Measurements from ENCODE around the gene KIF3B.
"Not testable (repeated sequence)": the region's sequence is repeated elsewhere in the genome, so short reads cannot be mapped to it uniquely, and the experiment has no call there.

Gene KIF3B

DNA sequence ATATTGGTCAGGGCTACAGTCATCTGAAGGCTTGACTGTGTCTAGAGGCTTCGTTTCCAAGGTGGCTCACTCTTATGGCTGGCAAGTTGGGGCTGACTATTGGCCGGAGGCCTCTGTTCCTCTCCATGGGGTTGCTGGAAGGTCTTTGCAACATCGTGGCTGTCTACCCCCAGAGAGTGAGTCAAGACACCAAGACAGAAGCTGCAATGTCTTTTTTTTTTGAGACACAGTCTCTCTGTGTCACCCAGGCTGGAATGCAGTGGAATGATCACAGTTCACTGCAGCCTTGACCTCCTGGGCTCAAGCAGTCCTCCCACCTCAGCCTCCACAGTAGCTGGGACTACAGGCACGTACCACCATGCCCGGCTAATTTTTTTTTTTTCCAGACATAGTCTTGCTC lies 29.4 kb upstream of the KIF3B start:
- DNase-seq (ENCODE audit: low spot score), result no peak

DNA sequence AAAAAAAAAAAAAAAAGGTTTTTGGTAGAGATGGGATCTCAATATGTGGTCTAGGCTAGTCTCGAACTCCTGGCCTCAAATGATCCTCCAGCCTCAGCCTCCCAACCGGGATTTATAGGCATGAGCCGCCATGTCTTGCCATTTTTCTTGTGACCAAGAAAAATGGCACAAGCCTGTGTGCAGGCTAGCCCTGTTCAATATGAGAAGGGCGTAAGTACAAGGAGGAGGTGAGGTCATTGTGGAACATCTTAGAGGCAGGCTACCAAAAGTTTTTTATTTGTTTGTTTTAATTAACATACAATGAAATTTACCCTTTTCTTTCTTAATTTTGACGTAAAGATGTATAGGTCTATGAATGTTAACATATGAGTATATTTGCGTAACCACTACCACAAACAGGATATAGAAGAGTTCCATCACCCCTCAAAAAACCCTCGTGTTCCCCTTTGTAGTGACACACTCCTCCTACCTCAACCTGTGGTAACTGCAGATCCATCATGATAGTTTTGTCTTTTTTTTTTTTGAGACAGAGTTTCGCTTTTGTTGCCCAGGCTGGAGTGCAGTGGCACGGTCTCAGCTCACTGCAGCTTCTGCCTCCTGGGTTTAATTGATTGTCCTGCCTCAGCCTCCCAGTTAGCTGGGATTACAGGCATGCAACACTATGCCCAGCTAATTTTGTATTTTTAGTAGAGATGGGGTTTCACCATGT lies 28.3 kb upstream of the KIF3B start:
- DNase-seq (ENCODE audit: low spot score), result no peak

DNA sequence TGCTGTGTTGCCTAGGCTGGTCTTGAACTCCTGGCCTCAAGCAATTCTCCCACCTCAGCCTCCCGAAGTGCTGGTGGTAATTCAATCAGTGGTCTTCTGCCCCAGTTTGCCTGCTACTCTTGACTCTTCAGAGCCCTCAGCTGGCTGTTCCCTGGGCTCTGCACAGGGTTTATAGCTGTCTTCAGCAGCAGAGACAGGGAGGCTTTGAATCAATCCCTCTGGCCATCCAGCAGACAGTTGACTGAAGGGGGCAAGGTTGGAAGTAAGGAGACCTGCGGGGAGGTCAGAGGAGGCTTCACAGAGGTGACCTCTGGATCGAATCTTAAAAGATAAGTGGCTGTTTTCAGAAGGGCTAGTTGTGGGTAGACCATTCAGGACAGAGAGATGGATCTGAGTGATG lies 26.0 kb upstream of the KIF3B start:
- no peak for DNase-seq (ENCODE audit: low spot score)

DNA sequence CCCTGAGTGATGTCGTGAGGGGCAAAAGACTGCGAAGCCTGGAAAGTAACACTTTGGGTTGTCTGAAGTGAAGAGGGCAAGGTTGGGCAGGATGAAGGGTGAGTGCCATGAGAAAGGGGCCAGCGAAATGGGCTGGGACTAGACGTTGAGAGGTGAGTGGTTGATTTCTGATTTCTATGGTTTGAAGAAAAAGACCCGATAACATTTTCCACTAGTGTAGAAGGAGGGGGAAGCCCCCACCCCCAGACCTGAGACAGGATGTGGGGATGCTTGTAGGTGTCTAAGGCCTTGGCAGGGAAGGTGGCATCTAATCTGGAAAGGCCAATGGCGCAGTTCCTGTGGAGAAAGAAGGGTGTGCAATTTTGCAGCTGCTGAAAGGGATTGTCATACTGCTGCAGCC lies 25.3 kb upstream of the KIF3B start:
- DNase-seq (ENCODE audit: low spot score), result no peak

DNA sequence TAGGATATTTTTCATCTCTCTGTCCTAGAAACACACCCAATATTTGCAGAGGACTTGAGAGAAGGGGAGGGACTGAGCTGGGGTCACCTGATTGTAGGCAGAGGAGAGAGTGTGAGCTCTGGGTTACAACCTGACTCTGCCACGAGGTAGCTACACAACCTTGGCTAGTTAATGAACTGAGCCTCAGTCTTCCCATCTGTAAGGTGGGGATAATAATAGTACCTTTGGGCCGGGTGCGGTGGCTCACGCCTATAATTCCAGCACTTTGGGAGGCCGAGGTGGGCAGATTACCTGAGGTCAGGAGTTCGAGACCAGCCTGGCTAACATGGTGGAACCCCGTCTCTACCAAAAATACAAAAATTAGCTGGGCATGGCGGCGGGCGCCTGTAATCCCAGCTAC lies 16.5 kb upstream of the KIF3B start:
- not testable (repeated sequence) for DNase-seq (ENCODE audit: low spot score)

DNA sequence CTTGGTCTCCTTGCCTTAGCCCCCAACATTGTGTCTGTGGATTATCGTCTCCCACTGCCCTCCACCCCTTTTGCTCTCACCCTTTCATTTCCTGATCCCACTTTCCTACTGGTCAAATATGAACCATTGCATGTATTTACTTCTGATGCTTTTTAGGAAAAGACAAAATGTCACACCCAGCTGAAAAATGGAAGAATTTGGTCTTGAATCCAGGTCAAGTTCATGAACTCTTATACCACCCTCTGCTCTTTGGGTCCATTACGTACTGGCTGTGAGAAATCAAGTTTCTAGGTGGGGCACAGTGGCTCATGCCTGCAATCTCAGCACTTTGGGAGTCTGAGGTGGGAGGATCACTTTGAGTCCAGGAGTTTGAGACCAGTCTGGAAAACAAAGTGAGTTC lies 15.8 kb upstream of the KIF3B start:
- no peak for DNase-seq (ENCODE audit: low spot score)

DNA sequence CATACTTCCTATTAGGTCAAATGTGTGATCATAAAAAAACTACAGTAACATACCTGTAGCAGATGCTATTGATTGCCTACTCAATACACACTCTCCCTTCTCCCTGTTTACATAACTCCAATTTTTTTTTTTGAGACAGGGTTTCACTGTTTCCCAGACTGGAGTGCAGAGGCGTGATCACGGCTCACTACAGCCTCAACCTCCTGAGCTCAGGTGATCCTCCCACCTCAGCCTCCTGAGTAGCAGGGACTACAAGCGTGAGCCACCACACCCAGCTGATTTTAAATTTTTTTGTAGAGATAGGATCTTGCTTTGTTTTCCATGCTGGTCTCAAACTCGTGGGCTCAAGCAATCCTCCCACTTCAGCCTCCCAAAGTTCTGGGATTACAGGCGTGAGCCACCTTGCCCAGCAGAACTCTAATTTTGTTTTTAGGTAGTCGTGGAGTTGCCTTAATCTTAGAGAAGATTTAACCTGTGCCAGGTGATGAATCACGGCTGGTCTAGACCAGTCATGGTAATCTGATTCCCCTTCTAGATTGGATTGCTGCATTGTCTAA lies 14.0 kb upstream of the KIF3B start:
- no peak for DNase-seq (ENCODE audit: low spot score)

DNA sequence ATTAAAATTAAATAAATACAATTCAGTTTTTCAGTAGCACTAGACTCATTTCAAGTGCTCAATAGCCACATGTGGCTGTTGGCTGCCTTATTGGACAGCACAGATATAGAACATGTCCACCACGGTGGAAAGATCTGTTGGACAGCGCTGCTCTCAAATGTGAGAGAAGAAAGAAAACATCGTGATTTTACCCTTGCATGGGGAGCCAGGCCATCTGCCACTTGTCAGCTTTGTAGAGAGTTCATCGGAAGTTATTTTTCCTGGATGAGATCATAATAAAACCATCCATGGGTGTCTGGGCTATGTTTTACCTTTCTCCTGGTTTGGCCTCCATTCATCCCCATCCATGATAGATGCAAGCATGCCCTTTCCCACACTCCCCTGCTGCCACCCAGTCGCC lies 5.8 kb upstream of the KIF3B start:
- DNase-seq (ENCODE audit: low spot score), result no peak

DNA sequence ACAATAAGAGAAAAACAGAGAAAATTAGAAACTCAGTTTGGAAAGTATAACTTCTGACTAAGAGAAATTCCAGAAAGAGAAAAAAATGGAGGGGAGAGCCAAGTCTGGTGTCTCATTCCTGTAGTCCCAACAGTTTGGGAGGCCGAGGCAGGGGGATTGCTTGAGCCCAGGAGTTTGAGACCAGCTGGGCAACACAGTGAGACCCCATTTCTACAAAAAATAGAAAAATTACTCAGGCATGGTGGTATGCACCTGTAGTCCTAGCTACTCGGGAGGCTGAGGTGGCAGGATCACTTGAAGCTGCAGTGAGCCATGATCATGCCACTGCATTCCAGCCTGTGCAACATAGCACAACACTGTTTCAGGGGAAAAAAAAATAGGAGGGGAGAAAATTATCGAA lies 3.1 kb upstream of the KIF3B start:
- DNase-seq (ENCODE audit: low spot score), result no peak

DNA sequence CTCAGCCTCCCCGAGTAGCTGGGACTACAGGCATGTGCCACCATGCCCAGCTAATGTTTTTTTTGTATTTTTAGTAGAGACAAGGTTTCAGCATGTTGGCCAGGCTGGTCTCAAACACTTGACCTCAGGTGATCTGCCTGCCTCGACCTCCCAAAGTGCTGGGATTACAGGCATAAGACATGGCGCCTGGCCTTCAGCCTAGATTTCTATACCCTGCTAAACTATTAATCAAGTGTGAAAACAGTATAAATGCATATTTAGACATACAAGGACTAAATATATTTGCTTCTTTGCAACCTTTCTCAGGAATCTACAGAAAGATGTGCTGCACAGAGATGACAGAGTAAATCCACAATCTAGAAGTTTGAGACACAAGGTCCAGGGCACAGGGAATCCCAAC lies 2.3 kb upstream of the KIF3B start:
- not testable (repeated sequence) for DNase-seq (ENCODE audit: low spot score)

DNA sequence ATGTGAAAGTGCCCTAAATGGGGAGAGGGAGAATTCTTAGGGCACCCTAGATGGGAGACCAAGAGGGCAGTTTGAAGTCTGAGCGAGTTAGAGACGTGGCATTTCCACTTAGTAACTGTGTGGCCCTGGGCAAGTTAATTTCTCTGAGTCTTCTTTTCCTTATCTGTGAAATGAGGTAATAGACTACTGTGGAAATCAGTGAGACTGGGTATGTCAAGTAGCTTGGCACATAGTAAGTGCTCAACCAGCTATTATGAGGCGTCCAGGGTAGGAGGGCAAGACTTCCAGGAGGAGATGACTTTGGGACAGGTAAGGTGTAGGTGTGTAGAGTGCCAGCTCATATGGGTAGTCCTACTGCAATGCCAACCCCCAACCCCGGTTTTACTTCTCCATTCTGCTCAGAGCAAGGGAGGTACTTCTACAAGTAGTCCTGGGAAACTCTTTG lies 770 bp downstream of the KIF3B start:
- DNase-seq (ENCODE audit: low spot score), result no peak

DNA sequence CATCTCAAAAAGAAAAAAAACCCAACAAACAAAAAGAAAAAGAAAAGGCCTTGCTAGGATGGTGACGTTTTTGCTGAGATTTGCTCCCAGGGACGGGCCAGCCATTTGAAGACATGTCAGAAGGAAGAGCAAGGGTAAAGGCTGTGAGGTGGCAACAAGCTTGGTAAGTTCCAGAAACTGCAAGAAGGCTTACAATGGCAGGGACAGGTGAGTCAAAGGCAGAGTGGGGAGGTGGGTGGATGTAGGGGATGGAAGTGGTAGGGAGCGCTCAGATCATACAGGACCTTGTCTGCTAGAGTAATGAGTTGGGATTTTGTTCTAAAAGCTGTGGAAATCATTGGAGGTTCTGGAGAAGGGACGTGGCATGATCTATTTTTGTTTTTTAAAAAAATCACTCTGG lies 4.3 kb downstream of the KIF3B start:
- no peak for DNase-seq (ENCODE audit: low spot score)

DNA sequence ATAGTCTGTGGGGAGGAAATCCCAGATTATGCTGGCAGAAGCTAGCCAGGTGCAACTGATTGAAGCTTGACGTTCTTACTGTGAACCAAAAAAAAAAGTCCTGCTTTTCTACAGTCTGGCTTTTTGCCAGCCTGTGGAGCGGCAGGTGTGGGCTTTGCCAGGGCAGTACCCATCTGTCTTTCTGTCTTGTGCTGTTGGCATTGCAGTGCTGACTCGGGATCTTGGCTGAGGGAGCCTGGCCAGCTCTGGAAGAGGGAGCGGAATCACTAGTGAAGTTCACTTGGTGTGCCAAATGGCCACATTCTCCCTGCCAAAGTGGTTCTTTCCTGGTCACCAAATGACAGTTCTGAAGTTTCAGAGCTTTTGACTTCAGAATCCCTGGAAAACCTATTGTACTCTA lies 5.0 kb downstream of the KIF3B start:
- no peak for DNase-seq (ENCODE audit: low spot score)

DNA sequence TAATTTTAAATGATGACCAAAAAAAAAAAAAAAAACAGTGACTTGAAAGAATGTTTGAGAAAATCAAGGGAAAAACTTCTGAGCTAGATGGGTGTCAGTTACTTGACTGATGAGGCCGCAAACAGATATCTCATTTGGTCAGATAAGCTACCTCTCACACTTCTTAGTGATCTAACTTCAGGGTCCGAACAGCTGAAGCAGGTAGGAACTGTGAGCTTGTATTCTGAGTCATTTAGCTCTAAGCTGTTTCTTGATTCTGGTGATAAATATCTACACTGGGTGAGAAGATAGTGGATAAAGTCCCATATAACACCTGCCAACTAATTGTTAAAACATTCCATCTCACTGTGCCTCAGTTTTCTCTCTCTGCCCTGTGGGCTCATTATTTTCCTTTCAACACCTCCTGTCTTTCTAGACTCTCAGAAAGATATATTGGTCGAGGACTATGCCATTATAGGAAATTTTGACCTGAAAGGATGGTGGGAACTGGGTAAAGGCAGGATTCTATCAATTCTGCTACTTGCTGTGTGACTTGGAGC lies 7.7 kb downstream of the KIF3B start:
- no peak for DNase-seq (ENCODE audit: low spot score)

DNA sequence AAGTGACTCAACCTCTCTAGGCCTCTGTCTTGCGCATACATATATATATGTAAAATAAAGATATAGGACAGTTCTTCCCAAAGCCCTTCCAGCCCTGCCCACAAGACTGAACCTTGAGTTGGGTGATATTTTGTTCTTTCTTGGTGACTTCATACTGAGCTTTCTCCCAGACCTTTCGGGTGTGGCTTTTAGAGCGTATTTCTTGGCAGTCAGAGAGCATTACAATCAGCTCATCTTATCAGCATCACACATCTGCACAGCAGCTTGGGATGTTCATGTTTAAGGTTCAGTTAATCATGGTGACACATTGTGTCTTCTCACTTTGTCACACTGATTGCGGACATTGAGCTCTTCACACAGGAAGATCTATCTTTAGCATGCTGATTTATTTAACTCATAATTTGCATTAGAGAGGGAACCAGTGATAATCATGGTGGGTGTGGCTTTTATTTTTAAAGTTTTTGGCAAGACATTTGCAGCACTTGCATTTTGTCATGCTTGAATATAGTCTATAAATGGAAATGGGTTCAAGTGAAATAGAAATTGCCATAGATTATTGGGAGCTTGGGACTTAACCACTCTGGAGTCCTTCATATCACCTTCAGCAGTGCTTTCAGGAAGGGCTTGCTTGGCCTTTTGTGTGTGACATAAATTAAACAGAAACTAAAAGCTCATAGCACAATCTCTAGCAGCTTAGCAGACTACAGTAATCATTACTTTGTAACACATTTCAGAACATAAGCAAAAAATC lies 8.3 kb downstream of the KIF3B start:
- no peak for DNase-seq (ENCODE audit: low spot score)

DNA sequence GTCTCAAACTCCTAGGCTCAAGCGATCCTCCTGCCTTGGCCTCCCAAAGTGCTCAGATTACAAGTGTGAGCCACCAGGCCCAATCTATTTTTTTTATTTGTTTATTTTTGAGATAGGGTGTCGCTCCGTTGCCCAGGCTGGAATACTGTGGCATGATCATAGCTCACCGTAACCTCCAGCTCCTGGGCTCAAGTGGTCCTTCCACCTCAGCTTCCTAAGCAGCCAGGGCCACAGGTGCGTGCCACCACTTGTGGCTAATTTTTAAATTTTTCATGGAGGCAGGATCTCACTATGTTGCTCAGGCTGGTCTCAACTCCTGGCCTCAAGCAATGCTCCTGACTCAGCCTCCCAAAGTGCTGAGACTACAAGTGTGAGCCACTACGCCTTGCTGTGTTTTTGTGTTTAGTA lies 9.8 kb downstream of the KIF3B start:
- no peak for DNase-seq (ENCODE audit: low spot score)

DNA sequence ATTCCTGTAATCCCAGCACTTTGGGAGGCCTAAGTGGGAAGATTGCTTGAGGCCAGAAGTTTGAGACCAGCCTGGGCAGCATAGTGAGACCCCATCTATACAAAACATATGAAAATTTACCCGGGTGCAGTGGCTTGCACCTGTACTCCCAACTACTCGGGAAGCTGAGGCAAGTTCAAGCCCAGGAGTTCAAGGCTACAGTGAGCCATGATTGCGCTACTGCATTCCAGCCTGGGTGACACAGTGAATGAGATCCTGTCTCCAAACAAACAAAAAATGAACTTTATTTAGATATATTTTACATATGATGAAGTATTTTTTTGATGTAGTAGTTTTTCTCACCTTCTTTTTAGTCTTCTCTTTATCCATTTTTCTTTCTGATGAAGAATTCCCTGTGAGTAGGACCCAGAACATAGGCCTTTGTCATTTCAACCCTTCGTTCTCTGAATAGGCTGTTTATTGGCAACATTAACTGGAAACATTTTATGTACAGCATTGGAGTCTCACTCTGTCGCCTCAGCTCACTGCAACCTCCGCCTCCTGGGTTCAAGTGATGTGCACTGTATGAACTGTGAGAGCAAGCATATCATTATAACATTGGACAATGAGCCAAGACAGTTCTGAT lies 10.9 kb downstream of the KIF3B start:
- DNase-seq (ENCODE audit: low spot score), result no peak

DNA sequence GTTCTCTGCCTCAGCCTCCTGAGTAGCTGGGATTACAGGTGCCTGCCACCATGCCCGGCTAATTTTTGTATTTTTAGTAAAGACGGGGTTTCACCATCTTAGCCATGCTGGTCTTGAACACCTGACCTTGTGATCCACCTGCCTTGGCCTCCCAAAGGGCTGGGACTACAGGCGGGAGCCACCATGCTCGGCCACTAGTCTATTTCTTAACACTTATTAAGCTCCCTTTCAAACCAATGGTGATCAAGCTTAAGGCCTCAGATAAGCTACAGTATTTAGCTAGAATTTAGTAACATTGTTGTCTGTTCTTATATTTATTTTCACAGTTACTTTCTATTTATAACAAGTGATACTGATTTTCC lies 11.8 kb downstream of the KIF3B start:
- DNase-seq (ENCODE audit: low spot score), result not testable (repeated sequence)

DNA sequence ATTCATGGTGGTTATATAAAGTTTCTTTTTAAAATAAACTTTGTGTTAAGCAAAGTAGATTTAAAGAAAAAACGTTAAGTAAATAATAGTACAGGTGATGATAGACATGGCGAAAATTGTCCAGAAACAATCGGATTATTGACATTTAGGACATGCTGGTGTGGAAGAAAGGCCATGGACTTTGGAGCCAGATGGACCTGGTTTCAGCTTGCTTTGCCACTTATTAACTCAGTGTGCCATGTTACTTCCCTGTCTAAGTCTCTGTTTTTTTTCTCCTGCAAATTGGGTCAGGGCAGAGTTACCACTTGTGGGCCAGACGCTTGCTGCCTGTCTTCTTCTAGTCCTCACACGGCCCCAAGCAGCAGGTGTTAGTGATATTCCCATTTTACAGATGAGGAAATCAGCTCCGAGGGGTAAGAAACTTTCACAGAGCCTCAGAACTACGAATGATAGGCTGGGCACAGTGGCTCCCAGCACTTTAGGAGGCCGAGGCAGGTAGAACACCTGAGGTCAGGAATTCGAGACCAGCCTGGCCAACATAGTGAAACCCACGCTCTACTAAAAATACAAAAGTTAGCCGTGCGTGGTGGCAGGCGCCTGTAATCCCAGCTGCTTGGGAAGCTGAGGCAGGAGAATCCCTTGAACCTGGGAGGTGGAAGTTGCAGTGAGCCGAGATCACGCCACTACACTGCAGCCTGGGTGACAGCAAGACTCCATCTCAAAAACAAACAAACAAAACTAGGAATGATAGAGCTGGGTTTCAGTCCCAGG lies 12.4 kb downstream of the KIF3B start:
- no peak for DNase-seq (ENCODE audit: low spot score)

DNA sequence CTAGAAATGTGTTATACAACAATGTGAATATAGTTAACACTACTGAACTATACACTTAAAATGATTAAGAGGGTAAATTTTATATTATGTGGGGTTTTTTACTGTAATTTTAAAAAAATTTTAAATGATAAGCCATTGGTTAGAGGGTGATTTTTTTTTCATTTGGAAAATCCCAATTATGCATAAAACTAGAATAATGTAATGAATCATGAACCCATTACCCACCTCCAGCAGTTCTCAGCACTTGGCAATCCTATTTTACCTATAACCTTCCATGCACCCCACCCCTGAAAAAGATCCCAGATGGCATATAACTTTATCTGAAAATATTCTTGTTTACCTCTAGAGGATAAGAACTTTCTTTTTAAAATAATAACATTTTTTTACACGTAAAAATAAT lies 13.7 kb downstream of the KIF3B start:
- no peak for DNase-seq (ENCODE audit: low spot score)

DNA sequence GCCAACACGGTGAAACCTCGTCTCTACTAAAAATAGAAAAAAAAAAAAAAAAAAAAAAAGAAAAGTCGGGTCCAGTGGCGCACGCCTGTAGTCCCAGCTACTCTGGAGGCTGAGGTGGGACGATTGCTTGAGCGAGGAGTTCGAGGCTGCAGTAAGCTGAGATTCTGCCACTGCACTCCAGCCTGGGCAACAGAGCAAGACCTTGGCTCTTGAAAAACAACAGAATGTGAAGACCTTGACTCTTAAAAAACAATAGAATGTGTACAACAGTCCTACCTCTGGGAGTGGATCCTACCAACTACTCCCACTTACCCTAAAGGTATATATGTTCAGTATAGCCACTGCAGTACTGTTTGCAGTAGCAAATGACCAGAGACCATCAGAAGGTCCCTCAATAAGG lies 15.1 kb downstream of the KIF3B start:
- no peak for DNase-seq (ENCODE audit: low spot score)

DNA sequence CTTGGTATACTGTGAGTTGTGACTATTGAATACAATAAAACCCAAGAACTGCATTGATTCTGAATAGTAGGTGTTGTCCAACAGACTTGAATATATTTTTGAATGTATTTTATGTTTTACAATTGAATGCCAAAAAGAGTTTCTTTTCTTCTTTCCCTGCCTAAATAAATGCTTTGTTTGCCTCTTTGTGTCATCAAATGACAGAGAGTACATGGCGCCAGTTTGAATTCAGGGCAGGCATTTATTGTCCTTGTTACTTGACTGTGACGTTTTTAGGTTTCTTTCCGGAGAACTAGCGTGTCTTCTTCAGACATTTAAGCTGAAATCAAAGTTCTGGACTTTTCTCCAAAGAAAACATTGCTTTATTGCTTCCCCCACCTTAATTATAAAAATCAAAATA lies 16.6 kb downstream of the KIF3B start:
- DNase-seq (ENCODE audit: low spot score), result no peak
